NB4 (cell line): ENCODE results near the gene GP1BB.

ENCODE experiments used
- CTCF ChIP-seq: IDR thresholded peaks from one replicate; pipeline ENCODE4 v1.5.1; 2012; ENCODE audit warnings: low read depth, low read length
- POLR2A ChIP-seq: IDR thresholded peaks from 2 replicates; pipeline ENCODE4 v1.6.1; 2011; ENCODE audit warnings: mild to moderate bottlenecking; ENCODE audit not compliant: insufficient read length; ENCODE audit errors: extremely low read depth

DNA sequence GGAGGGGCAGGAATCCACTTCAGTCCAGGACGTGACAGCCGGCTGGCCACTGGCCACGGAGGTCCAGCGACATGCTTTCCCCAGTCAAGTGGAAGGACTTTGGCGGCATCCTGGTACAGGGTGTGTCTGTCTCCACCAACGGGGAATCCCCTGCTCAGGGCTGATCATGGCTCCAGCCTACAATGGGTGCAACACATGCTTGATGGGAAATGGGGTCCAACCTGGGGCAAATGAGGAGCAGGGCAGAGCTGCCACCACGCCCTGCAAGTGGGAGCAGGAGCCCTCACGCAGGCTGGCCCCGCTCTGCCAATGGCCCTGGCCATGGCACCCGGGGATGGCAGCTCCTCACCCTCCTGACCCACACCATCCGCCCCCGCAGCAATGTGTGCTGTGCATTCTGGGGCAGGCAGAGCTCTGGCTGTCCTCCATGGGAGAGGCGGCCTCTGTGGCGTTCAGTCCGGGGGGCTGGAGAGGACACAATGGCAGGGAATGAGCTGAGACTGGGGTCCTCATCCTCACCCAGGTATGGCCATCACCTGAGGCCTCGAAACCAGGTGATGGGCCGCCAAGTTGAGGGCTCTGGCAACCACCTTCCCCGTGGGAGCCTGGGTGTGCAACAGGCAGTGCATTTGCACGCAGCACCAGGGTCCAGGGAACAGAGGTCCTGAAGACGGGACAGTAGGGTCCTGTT, 14.9 kb upstream of the GP1BB start:
- no peak for TF ChIP-seq CTCF
- no peak for TF ChIP-seq POLR2A
